ENCODE results near the gene STYK1. TPM values are rescaled to one million over a fixed set of nuclear protein-coding genes. Genes with fewer than 3 reads are reported as not detected.
"Not testable (repeated sequence)": the region's sequence is repeated elsewhere in the genome, so short reads cannot be mapped to it uniquely, and the experiment has no call there.

The STYK1 gene
- total RNA-seq, 1 donor from 2014 or later = 0.21 TPM

- Histone ChIP-seq H3K9me3 (no peaks in the 10 kb centered on the region), H3K4me1 (no peaks in the 10 kb centered on the region), H3K36me3 (no peaks in the 10 kb centered on the region), H3K27me3 (no peaks in the 10 kb centered on the region), H3K4me3 (no peak overlapping the region), H3K27ac (no peak overlapping the region)
- no peak for TF ChIP-seq CTCF (IDR thresholded peaks at IDR 0.05)
- intact Hi-C loops (cut with DNase I) = no loop called here
- DNase-seq (ENCODE audit: low spot score in 2 of 2) = no peak
These were observed 9.4 kb downstream of the STYK1 start for GRCh38 chr12:10664499-10664898.

DNA sequence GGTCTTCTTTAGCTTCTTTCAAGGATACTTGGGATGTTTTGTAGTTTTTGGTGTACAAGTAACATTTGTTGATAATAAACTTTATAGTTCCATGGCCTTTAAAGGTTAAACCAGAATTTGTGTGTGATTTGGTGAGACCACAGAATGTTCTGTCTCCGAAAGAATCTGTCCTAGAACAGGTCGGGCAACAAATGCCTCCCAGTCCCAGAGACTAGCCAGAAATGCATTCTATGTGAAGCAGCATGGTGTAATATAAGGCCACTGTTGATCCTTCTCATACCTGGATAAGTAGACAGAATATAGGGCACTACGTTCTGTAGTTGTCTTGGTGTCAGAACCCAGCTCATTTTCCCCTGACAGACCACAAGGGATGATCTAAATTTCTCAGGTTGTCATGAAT is 10.0 kb downstream of the STYK1 start:
- TF ChIP-seq CTCF (IDR thresholded peaks at IDR 0.05) = no peak
- H3K4me3 ChIP-seq = no peak overlapping the region
- no peak for DNase-seq (ENCODE audit: low spot score in 2 of 2)
- no peaks in the 10 kb centered on the region for H3K27me3 ChIP-seq
- intact Hi-C loops (cut with DNase I) = no loop called here
- no peak overlapping the region for H3K27ac ChIP-seq
- no peaks in the 10 kb centered on the region for H3K36me3 ChIP-seq
- no peaks in the 10 kb centered on the region for H3K4me1 ChIP-seq
- H3K9me3 ChIP-seq = no peaks in the 10 kb centered on the region

DNA sequence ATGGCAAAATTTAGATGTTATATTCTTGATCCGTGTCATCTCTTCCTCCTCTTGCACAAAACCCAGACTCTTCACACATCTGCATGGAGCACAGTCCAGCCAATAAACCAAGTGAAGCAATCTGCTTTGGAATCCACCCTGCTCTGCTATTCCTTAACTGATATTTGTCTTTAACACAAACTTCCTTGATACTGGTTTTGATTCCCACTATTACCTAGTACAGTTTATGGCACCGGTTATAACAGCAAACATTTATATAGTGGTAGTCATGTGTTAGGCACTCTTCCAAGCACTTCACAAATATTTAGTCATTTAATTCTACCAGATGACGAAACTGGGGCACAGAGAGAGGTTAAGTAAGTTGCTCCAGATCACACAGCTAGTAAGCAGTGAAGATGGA is 12.5 kb downstream of the STYK1 start:
- Histone ChIP-seq H3K9me3 (no peaks in the 10 kb centered on the region), H3K4me1 (no peaks in the 10 kb centered on the region), H3K4me3 (no peak overlapping the region), H3K36me3 (no peaks in the 10 kb centered on the region), H3K27me3 (no peaks in the 10 kb centered on the region), H3K27ac (no peak overlapping the region)
- no peak for DNase-seq (ENCODE audit: low spot score in 2 of 2)
- intact Hi-C loops (cut with DNase I) = no loop called here
- TF ChIP-seq CTCF (IDR thresholded peaks at IDR 0.05) = no peak

- Histone ChIP-seq H3K36me3 (no peaks in the 10 kb centered on the region), H3K27me3 (no peaks in the 10 kb centered on the region), H3K4me1 (no peaks in the 10 kb centered on the region), H3K9me3 (no peaks in the 10 kb centered on the region), H3K27ac (no peak overlapping the region), H3K4me3 (no peak overlapping the region)
- no peak for TF ChIP-seq CTCF (IDR thresholded peaks at IDR 0.05)
- DNase-seq (ENCODE audit: low spot score in 2 of 2) = no peak
- intact Hi-C loops (cut with DNase I) = no loop called here
These were observed 19.8 kb downstream of the STYK1 start for GRCh38 chr12:10654003-10654402.

- no peaks in the 10 kb centered on the region for H3K9me3 ChIP-seq
- no peaks in the 10 kb centered on the region for H3K36me3 ChIP-seq
- H3K27me3 ChIP-seq = no peaks in the 10 kb centered on the region
- DNase-seq (ENCODE audit: low spot score in 2 of 2) = no peak
- intact Hi-C loops (cut with DNase I) = no loop called here
- H3K27ac ChIP-seq = no peak overlapping the region
- H3K4me3 ChIP-seq = no peak overlapping the region
- H3K4me1 ChIP-seq = no peaks in the 10 kb centered on the region
- TF ChIP-seq CTCF (IDR thresholded peaks at IDR 0.05) = no peak
These were observed 21.7 kb downstream of the STYK1 start for GRCh38 chr12:10652192-10652591.

DNA sequence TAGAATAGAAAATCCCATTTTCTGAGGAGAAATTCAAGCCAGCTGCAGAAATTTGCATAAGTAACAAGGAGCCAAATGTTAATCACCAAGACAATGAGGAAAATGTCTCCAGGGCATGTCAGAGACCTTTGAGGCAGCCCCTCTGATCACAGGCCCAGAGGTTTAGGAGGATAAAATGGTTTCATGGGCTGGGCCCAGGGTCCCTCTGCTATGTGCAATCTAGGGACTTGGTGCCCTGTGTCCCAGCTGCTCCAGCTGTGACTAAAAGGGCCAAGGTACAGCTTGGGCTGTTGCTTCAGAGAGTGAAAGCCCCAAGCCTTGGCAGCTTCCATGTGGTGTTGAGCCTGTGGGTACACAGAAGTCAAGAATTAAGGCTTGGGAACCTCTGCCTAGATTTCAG is 27.3 kb downstream of the STYK1 start:
- H3K27me3 ChIP-seq; DNase-seq (ENCODE audit: low spot score in 2 of 2); H3K27ac ChIP-seq; intact Hi-C loops (cut with DNase I); H3K4me1 ChIP-seq; H3K4me3 ChIP-seq; H3K36me3 ChIP-seq; H3K9me3 ChIP-seq: not testable (repeated sequence)
